Cortex of kidney (tissue), 1 donor: ENCODE results near the gene ARHGEF3.

ENCODE experiments used
- DNase-seq: peaks from one replicate; lab custom pipeline; 2025; lab: John Stamatoyannopoulos, UW

Gene ARHGEF3

GRCh38 chr3:56682462-56683121, 119.2 kb downstream of the ARHGEF3 start:
- no peak for DNase-seq

DNA sequence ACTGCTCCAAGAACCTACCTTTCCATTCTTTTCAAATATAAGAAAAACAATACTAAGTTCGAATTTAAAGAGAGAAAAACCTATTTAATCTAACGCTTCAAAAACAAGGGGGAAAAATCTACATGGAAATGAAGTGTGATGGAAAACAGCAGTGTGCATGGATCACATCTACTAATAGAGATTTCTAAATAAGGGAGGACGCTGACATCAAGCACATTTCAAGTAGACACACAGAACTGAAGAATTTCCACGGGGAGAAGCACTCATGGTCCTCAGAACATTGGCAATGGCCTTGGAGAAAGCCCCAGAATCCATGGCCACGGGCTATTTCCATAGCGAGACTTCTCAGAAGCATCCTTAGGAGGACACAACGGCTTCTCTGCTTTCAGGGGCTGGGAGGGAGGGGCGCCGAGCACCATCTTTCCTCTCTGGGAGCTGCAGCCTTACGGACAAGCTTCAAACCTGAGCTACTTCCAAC, 119.7 kb downstream of the ARHGEF3 start:
- DNase-seq: no peak

DNA sequence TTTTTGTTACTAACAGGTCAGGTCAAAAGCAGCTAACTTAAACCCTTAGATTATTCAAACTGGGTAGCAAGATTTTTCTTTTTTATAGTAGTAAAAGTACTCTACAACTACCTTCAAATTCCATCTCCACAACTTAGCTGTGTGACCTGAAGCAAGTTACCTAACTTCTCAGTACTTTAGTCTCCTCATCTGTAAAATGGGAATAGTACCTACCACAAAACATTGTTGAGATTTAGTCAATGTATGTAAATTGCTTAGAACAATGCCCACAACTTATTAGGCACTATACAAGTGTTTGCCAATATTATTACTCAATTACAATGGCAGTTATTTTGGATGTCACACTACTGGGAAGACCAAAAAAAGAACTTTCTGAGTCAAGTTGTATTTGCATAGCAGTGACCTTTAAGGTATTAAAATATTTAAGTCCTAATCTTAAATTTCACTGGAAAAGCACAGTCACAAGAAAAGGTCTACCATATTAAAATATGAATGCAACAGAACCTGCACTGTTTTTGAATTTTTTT, 121.6 kb downstream of the ARHGEF3 start:
- no peak for DNase-seq
